Gastroesophageal sphincter (tissue), 3 donors: Measurements from ENCODE around the gene TMEM178B.

Experiments used
- CTCF ChIP-seq, 4 experiments: fragments of 200-600 bp in 2 of 4; fragments of 450-650 bp in 2 of 4; sonication (generic) in 1 of 4; IDR thresholded peaks; one replicate each; pipeline ENCODE4 v1.5.1; 2017 to 2019; ENCODE audit warnings: antibody characterized with exemption in 4 of 4, mild to moderate bottlenecking in 2 of 4, moderate library complexity in 2 of 4
- EP300 ChIP-seq: sonication (generic); formaldehyde crosslinking; IDR thresholded peaks from one replicate; pipeline ENCODE4 v1.6.1; 2017; ENCODE audit warnings: antibody characterized with exemption, mild to moderate bottlenecking

- TF ChIP-seq EP300, result no peak
- no peak for TF ChIP-seq CTCF (IDR thresholded peaks at IDR 0.05)
Measured at GRCh38 chr7:141386881-141387280, 313.0 kb downstream of the TMEM178B start.
